Endothelial cell of umbilical vein (primary cell): ENCODE data around the gene POLD3. TPM values are rescaled to one million over a fixed set of nuclear protein-coding genes. Genes with fewer than 3 reads are reported as not detected.

Source experiments
- BruUV-seq: library from RNA; stranded (reverse); fragments of 400-500 nt; replicated peaks from 2 replicates; lab custom pipeline; 2021; lab: Mats Ljungman, UMichigan
- CTCF ChIA-PET: fragments of 300-600, 350-600 bp; sonication (Branson Sonifier 250); formaldehyde crosslinking; loops from one replicate; lab custom pipeline; 2021; ENCODE audit warnings: antibody characterized with exemption, inconsistent platforms; lab: Charles Lee
- POLR2A ChIA-PET: fragments of 300-600, 350-600 bp; sonication (Branson Sonifier 250); formaldehyde crosslinking; loops from one replicate; lab custom pipeline; 2021; ENCODE audit warnings: antibody characterized with exemption, inconsistent platforms; lab: Charles Lee
- DNase-seq: peaks from one replicate; pipeline ENCODE4 v3.0.0-alpha.2; 2011; ENCODE audit warnings: low read depth, low spot score
- FAIRE-seq: peaks from 2 replicates; lab custom pipeline; 2011; peaks lifted over from hg19 to GRCh38; lab: Jason Lieb, UNC
- H2AFZ ChIP-seq: 2 replicates; pipeline ENCODE4 v1.6.0; 2012; ENCODE audit warnings: low read depth, low read length, control low read depth, inconsistent platforms
- H3K27ac ChIP-seq: 2 replicates; pipeline ENCODE4 v1.5.1; 2011; ENCODE audit warnings: low read depth, mild to moderate bottlenecking, control low read depth, low read length, moderate library complexity; ENCODE audit not compliant: insufficient read depth
- H3K27me3 ChIP-seq, 2 experiments: 2 replicates each; pipeline versions ENCODE4 v1.6.0 to v1.6.1; 2011; ENCODE audit warnings: low read length in 2 of 2, mixed read lengths in 1 of 2; ENCODE audit not compliant: control insufficient read depth in 2 of 2, insufficient read depth in 2 of 2
- H3K36me3 ChIP-seq, 2 experiments: 2 replicates in 1 of 2; 3 replicates in 1 of 2; pipeline ENCODE4 v1.5.1; 2011; ENCODE audit warnings: low read length in 2 of 2, mild to moderate bottlenecking in 1 of 2, moderate library complexity in 1 of 2; ENCODE audit not compliant: control insufficient read depth in 2 of 2, insufficient read depth in 2 of 2; ENCODE audit errors: extremely low read depth in 1 of 2
- H3K4me1 ChIP-seq: 3 replicates; pipeline ENCODE4 v1.5.1; 2011; ENCODE audit warnings: mild to moderate bottlenecking, low read length; ENCODE audit not compliant: control insufficient read depth, insufficient read depth; ENCODE audit errors: extremely low read depth
- H3K4me2 ChIP-seq: 2 replicates; pipeline ENCODE4 v1.6.1; 2011; ENCODE audit warnings: low read length, control low read depth, mixed read lengths; ENCODE audit not compliant: insufficient read depth
- H3K4me3 ChIP-seq, 3 experiments: fragments of 200-600 bp in 1 of 3; sonication (generic), shearing (Covaris generic) in 1 of 3; replicated peaks in 1 of 3; 2 replicates each; pipeline ENCODE4 v1.5.1; 2011 to 2016; ENCODE audit warnings: control low read depth in 3 of 3, low read length in 3 of 3, mild to moderate bottlenecking in 2 of 3, inconsistent platforms in 1 of 3, low read depth in 1 of 3, moderate library complexity in 1 of 3; ENCODE audit not compliant: insufficient read depth in 1 of 3
- H3K79me2 ChIP-seq: 2 replicates; pipeline ENCODE4 v1.6.0; 2012; ENCODE audit warnings: low read length, inconsistent platforms; ENCODE audit not compliant: control insufficient read depth, insufficient read depth
- H3K9ac ChIP-seq: replicated peaks from 2 replicates; pipeline ENCODE3; 2011; ENCODE audit warnings: low read length, control low read depth; ENCODE audit not compliant: insufficient read depth; ENCODE audit errors: extremely low read depth
- H3K9me1 ChIP-seq: replicated peaks from 3 replicates; pipeline ENCODE4 v1.6.0; 2011; ENCODE audit warnings: mild to moderate bottlenecking, low read length; ENCODE audit not compliant: control insufficient read depth, insufficient read depth; ENCODE audit errors: extremely low read depth
- H3K9me3 ChIP-seq: replicated peaks from 2 replicates; pipeline ENCODE4 v1.5.1; 2012; ENCODE audit warnings: low read length, inconsistent platforms; ENCODE audit not compliant: control insufficient read depth, insufficient read depth
- H4K20me1 ChIP-seq: replicated peaks from 2 replicates; pipeline ENCODE3; 2011; ENCODE audit warnings: mild to moderate bottlenecking, low read length; ENCODE audit not compliant: control insufficient read depth, insufficient read depth; ENCODE audit errors: extremely low read depth
- CTCF ChIP-seq, 2 donors: IDR thresholded peaks; 1 replicate in 1 of 2; 2 replicates in 1 of 2; pipeline ENCODE4 v1.5.1; 2011; ENCODE audit warnings: low read length in 2 of 2, mild to moderate bottlenecking in 2 of 2, moderate library complexity in 2 of 2, control low read depth in 1 of 2, inconsistent platforms in 1 of 2, low read depth in 1 of 2; ENCODE audit not compliant: insufficient read depth in 1 of 2; ENCODE audit errors: extremely low read depth in 1 of 2
- EZH2 ChIP-seq: IDR thresholded peaks from 2 replicates; pipeline ENCODE4 v1.6.1; 2012; ENCODE audit warnings: borderline replicate concordance, low read depth, mild to moderate bottlenecking, moderate library complexity, low read length, inconsistent platforms; ENCODE audit not compliant: severe bottlenecking
- FOS ChIP-seq: IDR thresholded peaks from 2 replicates; pipeline ENCODE4 v1.6.1; 2011; ENCODE audit warnings: mild to moderate bottlenecking, low read length, moderate library complexity, borderline replicate concordance; ENCODE audit not compliant: insufficient read depth
- GATA2 ChIP-seq: IDR thresholded peaks from 2 replicates; pipeline ENCODE4 v1.7.0; 2011; ENCODE audit warnings: low read depth, mild to moderate bottlenecking, moderate library complexity, mixed read lengths, low read length; ENCODE audit not compliant: insufficient read length, insufficient read depth
- JUN ChIP-seq: IDR thresholded peaks from 2 replicates; pipeline ENCODE4 v1.6.1; 2011; ENCODE audit warnings: borderline replicate concordance, low read depth; ENCODE audit not compliant: insufficient read length, insufficient read depth
- MYC ChIP-seq: IDR thresholded peaks from one replicate; pipeline ENCODE4 v1.6.1; 2011; ENCODE audit warnings: mild to moderate bottlenecking, low read depth, low read length
- POLR2A ChIP-seq: IDR thresholded peaks from 2 replicates; pipeline ENCODE4 v1.6.1; 2012; ENCODE audit warnings: low read depth, mild to moderate bottlenecking, control low read depth, low read length
- POLR2AphosphoS5 ChIP-seq: IDR thresholded peaks from 2 replicates; pipeline ENCODE4 v1.6.1; 2012; ENCODE audit warnings: low read depth, mild to moderate bottlenecking, control low read depth, low read length, moderate library complexity; ENCODE audit not compliant: insufficient read depth
- dilution Hi-C: fragments of 300-500 bp; cut with MboI; formaldehyde crosslinking; loops from one replicate; pipeline ENCODE4 v1.15.0; 2019; ENCODE audit warnings: low sequenced_read_pairs; ENCODE audit not compliant: extremely low pct_ligation_motif_present
- intact Hi-C: fragments of 100-400 bp; cut with micrococcal nuclease; formaldehyde crosslinking; loops from one replicate; pipeline ENCODE4 v1.10.0; 2022
- polyA plus RNA-seq, 4 experiments: library from polyadenylated mRNA; depleted of rRNA in 3 of 4; stranded (reverse) in 3 of 4; unstranded in 1 of 4; fragments of >200 nt; gene quantifications; 2 replicates each; pipeline versions ENCODE4 v1.2.1 to v1.2.3, GENCODE V29; 2011 to 2012; ENCODE audit warnings: missing spikeins in 1 of 4
- total RNA-seq: library from RNA; stranded (reverse); gene quantifications from 2 replicates; pipeline ENCODE4 v1.2.3, GENCODE V29; 2021
- TF ChIP-seq, protein P1 (sequence below): IDR thresholded peaks from 2 replicates; pipeline ENCODE4 v1.6.1; 2011; ENCODE audit not compliant: insufficient read depth, insufficient read length

The POLD3 gene
- total and polyA plus RNA-seq, 2 donors (not counting 3 experiments of a cell fraction or from before 2014, with no cell fraction given), result 8.9 to 25.2 TPM

- dilution Hi-C loops, result no loop called here
- Histone ChIP-seq H3K4me2 (no peak overlapping the region), H3K79me2 (no peaks in the 10 kb centered on the region), H3K9me1 (no peaks in the 10 kb centered on the region), H3K27me3 (no peaks in the 10 kb centered on the region), H3K9ac (no peak overlapping the region), H3K9me3 (no peaks in the 10 kb centered on the region), H4K20me1 (no peaks in the 10 kb centered on the region), H2AFZ (no peak overlapping the region), H3K27ac (no peak overlapping the region), H3K4me1 (no peaks in the 10 kb centered on the region), H3K36me3 (no peaks in the 10 kb centered on the region), H3K4me3 (no peak overlapping the region)
- ChIA-PET POLR2A (no interaction called here), CTCF (interaction anchor here (0.8 to 2.7 kb wide), 3 partner anchors 11 to 31 kb away, joined by 4 to 15 read pairs (median 4); no protein-coding TSS in a partner anchor)
- BruUV-seq, result no TSS peak
- DNase-seq (no peak), FAIRE-seq (no peak)
- TF ChIP-seq, protein P1, sequence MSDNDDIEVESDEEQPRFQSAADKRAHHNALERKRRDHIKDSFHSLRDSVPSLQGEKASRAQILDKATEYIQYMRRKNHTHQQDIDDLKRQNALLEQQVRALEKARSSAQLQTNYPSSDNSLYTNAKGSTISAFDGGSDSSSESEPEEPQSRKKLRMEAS, result no peak
- TF ChIP-seq GATA2 (no peak), JUN (no peak), CTCF (IDR thresholded peaks at IDR 0.05; ENCODE audit: extremely low read depth in 1 of 2, insufficient read depth in 1 of 2, low read depth in 1 of 2, low read length in 2 of 2) (no peak), FOS (no peak), MYC (no peak), POLR2A (no peak), POLR2AphosphoS5 (no peak), EZH2 (no peak)
- intact Hi-C loops, result no loop called here
Measured at GRCh38 chr11:74671520-74672196, 79.3 kb downstream of the POLD3 start.
